ENCODE measurements around the gene CPD. TPM values are rescaled to one million over a fixed set of nuclear protein-coding genes. Genes with fewer than 3 reads are reported as not detected.

Gene CPD
- total RNA-seq: 31.0 and 169 TPM in 2 replicates

DNA sequence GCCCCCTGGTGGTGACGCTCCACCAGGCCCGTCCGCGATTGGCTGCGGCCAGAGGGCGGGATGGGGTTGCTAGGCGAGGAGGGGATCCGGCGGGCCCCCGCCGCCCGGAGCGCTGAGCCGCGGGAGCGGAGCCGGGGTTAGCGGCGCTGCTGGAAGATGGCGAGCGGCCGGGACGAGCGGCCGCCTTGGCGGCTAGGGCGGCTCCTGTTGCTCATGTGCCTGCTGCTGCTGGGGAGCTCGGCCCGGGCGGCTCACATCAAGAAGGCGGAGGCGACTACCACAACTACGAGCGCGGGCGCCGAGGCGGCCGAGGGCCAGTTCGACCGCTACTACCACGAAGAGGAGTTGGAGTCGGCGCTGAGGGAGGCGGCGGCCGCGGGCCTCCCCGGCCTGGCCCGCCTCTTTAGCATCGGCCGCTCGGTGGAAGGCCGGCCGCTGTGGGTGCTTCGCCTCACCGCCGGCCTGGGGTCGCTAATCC, at the start of gene CPD:
Gene CPD, plus strand, starts transcription at position 103 of the 478 bp plus-strand sequence. Its CDS starts 54 bp downstream, at position 157.

GRCh38 chr17:30333503-30334360, 45.0 kb upstream of the CPD start, which contains the start of gene TMIGD1:
TSS of gene TMIGD1 (minus strand) at chr17:30334057. CDS start at chr17:30332133, 1,924 bp downstream.

GRCh38 chr17:30477083-30477773, 98.5 kb downstream of the CPD start, which contains the start of gene GOSR1:
TSS of gene GOSR1 (plus strand) at chr17:30477408. CDS start at chr17:30477434, 26 bp downstream.

Other genes starting within 250 kb of the CPD start
- gene SLC6A4, start 143.2 kb upstream of the CPD start, total RNA-seq: under 0.01 TPM in 1 of 2 replicates, not detected in the other
- gene BLMH, start 87.0 kb upstream of the CPD start, total RNA-seq: 26.1 and 28.5 TPM in 2 replicates
- not detected in 2 replicates for gene TMIGD1, start 44.9 kb upstream of the CPD start, total RNA-seq
- gene GOSR1, start 98.5 kb downstream of the CPD start, total RNA-seq: 22.4 and 28.0 TPM in 2 replicates